Measurements from ENCODE around the gene NRXN3.

The NRXN3 gene

DNA sequence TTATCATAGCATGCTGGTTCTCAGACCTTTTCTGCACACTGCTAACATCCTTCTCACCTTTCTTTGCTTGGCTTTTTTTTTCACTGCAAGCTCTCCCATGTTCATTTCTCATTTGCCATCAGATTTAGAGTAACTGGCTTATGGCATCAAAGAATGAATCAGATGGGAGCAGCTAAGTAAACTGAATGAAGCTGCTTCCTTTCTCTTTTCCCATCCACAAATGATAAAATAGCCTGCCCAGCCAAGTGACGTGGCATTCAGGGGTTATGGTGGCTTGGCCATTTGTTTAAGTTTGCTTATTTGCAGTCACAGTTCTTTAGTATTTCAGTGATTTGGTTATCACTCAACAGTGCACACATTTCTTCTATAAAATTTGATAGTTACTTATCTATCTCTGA lies 1332.6 kb downstream of the NRXN3 start:
- Histone ChIP-seq H3K4me3 (ENCODE audit: low read depth, low read length) (no peak overlapping the region), H3K27ac (ENCODE audit: extremely low read depth, low read depth, low read length) (no peak overlapping the region), H3K9me3 (ENCODE audit: control insufficient read depth, insufficient read depth, low read depth, low read length) (no peaks in the 10 kb centered on the region), H3K36me3 (ENCODE audit: control insufficient read depth in 2 of 2, insufficient read depth in 1 of 2, low read length in 2 of 2) (no peaks in the 10 kb centered on the region), H3K4me1 (ENCODE audit: control insufficient read depth, insufficient read depth, low read length) (no peaks in the 10 kb centered on the region)
- TF ChIP-seq ZNF121 (tag by site-specific recombination; IDR thresholded peaks at IDR 0.05), result no peak
- TF ChIP-seq, protein P1, sequence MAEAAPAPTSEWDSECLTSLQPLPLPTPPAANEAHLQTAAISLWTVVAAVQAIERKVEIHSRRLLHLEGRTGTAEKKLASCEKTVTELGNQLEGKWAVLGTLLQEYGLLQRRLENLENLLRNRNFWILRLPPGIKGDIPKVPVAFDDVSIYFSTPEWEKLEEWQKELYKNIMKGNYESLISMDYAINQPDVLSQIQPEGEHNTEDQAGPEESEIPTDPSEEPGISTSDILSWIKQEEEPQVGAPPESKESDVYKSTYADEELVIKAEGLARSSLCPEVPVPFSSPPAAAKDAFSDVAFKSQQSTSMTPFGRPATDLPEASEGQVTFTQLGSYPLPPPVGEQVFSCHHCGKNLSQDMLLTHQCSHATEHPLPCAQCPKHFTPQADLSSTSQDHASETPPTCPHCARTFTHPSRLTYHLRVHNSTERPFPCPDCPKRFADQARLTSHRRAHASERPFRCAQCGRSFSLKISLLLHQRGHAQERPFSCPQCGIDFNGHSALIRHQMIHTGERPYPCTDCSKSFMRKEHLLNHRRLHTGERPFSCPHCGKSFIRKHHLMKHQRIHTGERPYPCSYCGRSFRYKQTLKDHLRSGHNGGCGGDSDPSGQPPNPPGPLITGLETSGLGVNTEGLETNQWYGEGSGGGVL (tag by site-specific recombination; IDR thresholded peaks at IDR 0.05), result no peak
- no peak for TF ChIP-seq ZNF837 (tag by site-specific recombination; IDR thresholded peaks at IDR 0.05)
- no peak for TF ChIP-seq MEIS1 (CRISPR knock-in tag; IDR thresholded peaks at IDR 0.05; ENCODE audit: borderline replicate concordance)
- no peak for TF ChIP-seq EGR2 (tag by site-specific recombination; IDR thresholded peaks at IDR 0.05; ENCODE audit: low read depth)
- no peak for TF ChIP-seq ZNF391 (tag by site-specific recombination; IDR thresholded peaks at IDR 0.05; ENCODE audit: borderline replicate concordance, low read depth)
- TF ChIP-seq ZNF362 (tag by site-specific recombination; IDR thresholded peaks at IDR 0.05), result no peak
- TF ChIP-seq ZFP3 (tag by site-specific recombination; IDR thresholded peaks at IDR 0.05; ENCODE audit: low read depth), result no peak
- no peak for TF ChIP-seq ZNF202 (tag by site-specific recombination; IDR thresholded peaks at IDR 0.05; ENCODE audit: borderline replicate concordance)
- TF ChIP-seq, protein P2, sequence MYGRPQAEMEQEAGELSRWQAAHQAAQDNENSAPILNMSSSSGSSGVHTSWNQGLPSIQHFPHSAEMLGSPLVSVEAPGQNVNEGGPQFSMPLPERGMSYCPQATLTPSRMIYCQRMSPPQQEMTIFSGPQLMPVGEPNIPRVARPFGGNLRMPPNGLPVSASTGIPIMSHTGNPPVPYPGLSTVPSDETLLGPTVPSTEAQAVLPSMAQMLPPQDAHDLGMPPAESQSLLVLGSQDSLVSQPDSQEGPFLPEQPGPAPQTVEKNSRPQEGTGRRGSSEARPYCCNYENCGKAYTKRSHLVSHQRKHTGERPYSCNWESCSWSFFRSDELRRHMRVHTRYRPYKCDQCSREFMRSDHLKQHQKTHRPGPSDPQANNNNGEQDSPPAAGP (tag by site-specific recombination; IDR thresholded peaks at IDR 0.05), result no peak
- no peak for TF ChIP-seq ZNF692 (tag by site-specific recombination; IDR thresholded peaks at IDR 0.05)
- no peak for TF ChIP-seq ZNF544 (tag by site-specific recombination; IDR thresholded peaks at IDR 0.05)
- TF ChIP-seq SP7 (tag by site-specific recombination; IDR thresholded peaks at IDR 0.05), result no peak
- TF ChIP-seq, protein P3, sequence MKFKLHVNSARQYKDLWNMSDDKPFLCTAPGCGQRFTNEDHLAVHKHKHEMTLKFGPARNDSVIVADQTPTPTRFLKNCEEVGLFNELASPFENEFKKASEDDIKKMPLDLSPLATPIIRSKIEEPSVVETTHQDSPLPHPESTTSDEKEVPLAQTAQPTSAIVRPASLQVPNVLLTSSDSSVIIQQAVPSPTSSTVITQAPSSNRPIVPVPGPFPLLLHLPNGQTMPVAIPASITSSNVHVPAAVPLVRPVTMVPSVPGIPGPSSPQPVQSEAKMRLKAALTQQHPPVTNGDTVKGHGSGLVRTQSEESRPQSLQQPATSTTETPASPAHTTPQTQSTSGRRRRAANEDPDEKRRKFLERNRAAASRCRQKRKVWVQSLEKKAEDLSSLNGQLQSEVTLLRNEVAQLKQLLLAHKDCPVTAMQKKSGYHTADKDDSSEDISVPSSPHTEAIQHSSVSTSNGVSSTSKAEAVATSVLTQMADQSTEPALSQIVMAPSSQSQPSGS (tag by site-specific recombination; IDR thresholded peaks at IDR 0.05; ENCODE audit: low read depth), result no peak
- TF ChIP-seq KLF1 (tag by site-specific recombination; IDR thresholded peaks at IDR 0.05), result no peak
- no peak for TF ChIP-seq ZNF660 (tag by site-specific recombination; IDR thresholded peaks at IDR 0.05)
- TF ChIP-seq ZBTB17 (tag by site-specific recombination; IDR thresholded peaks at IDR 0.05), result no peak
- TF ChIP-seq FEZF1 (tag by site-specific recombination; IDR thresholded peaks at IDR 0.05), result no peak
- TF ChIP-seq ZNF555 (tag by site-specific recombination; conservative IDR thresholded peaks at IDR 0.05), result no peak
- ChIA-PET CTCF (interaction anchor here (1.4 kb wide), 1 partner anchor 15 kb away, joined by 3 read pairs; no protein-coding TSS in a partner anchor), POLR2A (no interaction called here)

DNA sequence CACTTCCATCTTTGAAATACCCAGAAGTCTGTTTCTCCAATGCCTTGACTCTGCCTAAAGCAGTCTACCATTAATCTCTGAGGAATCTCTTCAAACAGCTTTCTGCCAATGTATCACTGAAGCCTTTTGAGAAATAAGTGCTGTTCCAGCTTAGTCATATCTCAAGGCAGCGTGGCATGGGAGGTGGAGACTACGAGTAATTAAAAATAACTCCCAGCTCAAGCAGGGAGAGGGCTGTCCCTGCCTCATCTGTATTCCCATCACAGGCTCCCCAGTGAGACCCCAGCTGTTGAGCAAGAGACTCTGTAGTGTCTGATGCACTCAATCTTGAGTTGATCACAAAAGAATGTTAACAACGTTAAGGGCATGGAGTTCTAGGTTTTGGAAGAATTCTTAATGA lies 1340.5 kb downstream of the NRXN3 start:
- Histone ChIP-seq H3K4me3 (ENCODE audit: low read depth, low read length) (no peak overlapping the region), H3K9me3 (ENCODE audit: control insufficient read depth, insufficient read depth, low read depth, low read length) (no peaks in the 10 kb centered on the region), H3K4me1 (ENCODE audit: control insufficient read depth, insufficient read depth, low read length) (no peaks in the 10 kb centered on the region), H3K27ac (ENCODE audit: extremely low read depth, low read depth, low read length) (no peak overlapping the region), H3K36me3 (ENCODE audit: control insufficient read depth in 2 of 2, insufficient read depth in 1 of 2, low read length in 2 of 2) (no peaks in the 10 kb centered on the region)
- ChIA-PET CTCF (no interaction called here), POLR2A (no interaction called here)
- no peak for TF ChIP-seq ZNF140 (tag by site-specific recombination; IDR thresholded peaks at IDR 0.05)
- TF ChIP-seq, protein P4, sequence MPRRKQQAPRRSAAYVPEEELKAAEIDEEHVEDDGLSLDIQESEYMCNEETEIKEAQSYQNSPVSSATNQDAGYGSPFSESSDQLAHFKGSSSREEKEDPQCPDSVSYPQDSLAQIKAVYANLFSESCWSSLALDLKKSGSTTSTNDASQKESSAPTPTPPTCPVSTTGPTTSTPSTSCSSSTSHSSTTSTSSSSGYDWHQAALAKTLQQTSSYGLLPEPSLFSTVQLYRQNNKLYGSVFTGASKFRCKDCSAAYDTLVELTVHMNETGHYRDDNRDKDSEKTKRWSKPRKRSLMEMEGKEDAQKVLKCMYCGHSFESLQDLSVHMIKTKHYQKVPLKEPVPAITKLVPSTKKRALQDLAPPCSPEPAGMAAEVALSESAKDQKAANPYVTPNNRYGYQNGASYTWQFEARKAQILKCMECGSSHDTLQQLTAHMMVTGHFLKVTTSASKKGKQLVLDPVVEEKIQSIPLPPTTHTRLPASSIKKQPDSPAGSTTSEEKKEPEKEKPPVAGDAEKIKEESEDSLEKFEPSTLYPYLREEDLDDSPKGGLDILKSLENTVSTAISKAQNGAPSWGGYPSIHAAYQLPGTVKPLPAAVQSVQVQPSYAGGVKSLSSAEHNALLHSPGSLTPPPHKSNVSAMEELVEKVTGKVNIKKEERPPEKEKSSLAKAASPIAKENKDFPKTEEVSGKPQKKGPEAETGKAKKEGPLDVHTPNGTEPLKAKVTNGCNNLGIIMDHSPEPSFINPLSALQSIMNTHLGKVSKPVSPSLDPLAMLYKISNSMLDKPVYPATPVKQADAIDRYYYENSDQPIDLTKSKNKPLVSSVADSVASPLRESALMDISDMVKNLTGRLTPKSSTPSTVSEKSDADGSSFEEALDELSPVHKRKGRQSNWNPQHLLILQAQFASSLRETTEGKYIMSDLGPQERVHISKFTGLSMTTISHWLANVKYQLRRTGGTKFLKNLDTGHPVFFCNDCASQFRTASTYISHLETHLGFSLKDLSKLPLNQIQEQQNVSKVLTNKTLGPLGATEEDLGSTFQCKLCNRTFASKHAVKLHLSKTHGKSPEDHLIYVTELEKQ (tag by site-specific recombination; IDR thresholded peaks at IDR 0.05; ENCODE audit: borderline replicate concordance), result no peak
- TF ChIP-seq ZNF416 (tag by site-specific recombination; IDR thresholded peaks at IDR 0.05), result no peak
- TF ChIP-seq ZNF18 (tag by site-specific recombination; IDR thresholded peaks at IDR 0.05), result no peak
